SK-N-SH (cell line): ENCODE results near the gene MALT1. TPM values are rescaled to one million over a fixed set of nuclear protein-coding genes. Genes with fewer than 3 reads are reported as not detected.

Experiments used
- CTCF ChIA-PET: fragments of 300-600, 350-600 bp; formaldehyde crosslinking; extraction: SDS; loops from one replicate; lab custom pipeline; 2021; lab: Yijun Ruan, JAX
- POLR2A ChIA-PET: fragments of 350-600 bp; sonication (Branson Sonifier 250); formaldehyde crosslinking; extraction: SDS; loops from one replicate; lab custom pipeline; 2020; ENCODE audit warnings: antibody characterized with exemption, inconsistent platforms; lab: Yijun Ruan, JAX
- DNase-seq: peaks from one replicate; pipeline ENCODE4 v3.0.0; 2012
- H2AFZ ChIP-seq: fragments of 200-600 bp; sonication (generic); 2 replicates; pipeline ENCODE4 v1.8.1; 2016; ENCODE audit warnings: antibody characterized with exemption, mild to moderate bottlenecking, low read depth
- H3F3A ChIP-seq: fragments of 200-600 bp; sonication (generic); replicated peaks from 2 replicates; pipeline ENCODE3; 2016; ENCODE audit warnings: antibody characterized with exemption, mild to moderate bottlenecking; ENCODE audit not compliant: insufficient read depth
- H3K27ac ChIP-seq, 2 experiments: fragments of 200-500 bp in 1 of 2; fragments of 200-600 bp in 1 of 2; sonication (Bioruptor generic) in 1 of 2; sonication (generic), shearing (Covaris generic) in 1 of 2; 2 replicates each; pipeline versions ENCODE4 v1.5.1 to v1.6.1; 2014 to 2016; ENCODE audit warnings: low read depth in 2 of 2, inconsistent platforms in 1 of 2, low read length in 1 of 2, mild to moderate bottlenecking in 1 of 2, mixed read lengths in 1 of 2
- H3K27me3 ChIP-seq: fragments of 200-600 bp; sonication (generic), shearing (Covaris generic); 2 replicates; pipeline ENCODE4 v1.6.1; 2016; ENCODE audit warnings: mixed run types; ENCODE audit not compliant: insufficient read depth
- H3K36me3 ChIP-seq, 2 experiments: fragments of 200-500 bp in 1 of 2; fragments of 200-600 bp in 1 of 2; sonication (Bioruptor generic) in 1 of 2; sonication (generic) in 1 of 2; replicated peaks in 1 of 2; 2 replicates each; pipeline versions ENCODE3 to v1.5.1; 2014 to 2016; ENCODE audit warnings: low read length in 1 of 2, mild to moderate bottlenecking in 1 of 2; ENCODE audit not compliant: insufficient read depth in 2 of 2, control insufficient read depth in 1 of 2
- H3K4me1 ChIP-seq, 2 experiments: fragments of 200-500 bp in 1 of 2; fragments of 200-600 bp in 1 of 2; sonication (Bioruptor generic) in 1 of 2; sonication (generic), shearing (Covaris generic) in 1 of 2; 2 replicates each; pipeline versions ENCODE4 v1.5.1 to v1.6.1; 2014 to 2016; ENCODE audit warnings: low read depth in 1 of 2, low read length in 1 of 2, mixed run types in 1 of 2; ENCODE audit not compliant: insufficient read depth in 2 of 2, control insufficient read depth in 1 of 2
- H3K4me2 ChIP-seq: fragments of 200-600 bp; sonication (generic), shearing (Covaris generic); 2 replicates; pipeline ENCODE4 v1.6.1; 2017; ENCODE audit warnings: mixed run types
- H3K4me3 ChIP-seq, 2 experiments: fragments of 200-500 bp in 1 of 2; fragments of 200-600 bp in 1 of 2; sonication (Bioruptor generic) in 1 of 2; sonication (generic), shearing (Covaris generic) in 1 of 2; 2 replicates each; pipeline versions ENCODE4 v1.5.1 to v1.8.1; 2014 to 2016; ENCODE audit warnings: low read depth in 2 of 2, inconsistent platforms in 1 of 2, low read length in 1 of 2, mild to moderate bottlenecking in 1 of 2, mixed read lengths in 1 of 2, moderate library complexity in 1 of 2
- H3K79me2 ChIP-seq: fragments of 200-600 bp; sonication (generic); 2 replicates; pipeline ENCODE4 v1.8.1; 2017; ENCODE audit warnings: mild to moderate bottlenecking; ENCODE audit not compliant: insufficient read depth
- H3K9ac ChIP-seq: fragments of 200-600 bp; sonication (generic); 2 replicates; pipeline ENCODE4 v1.6.1; 2017; ENCODE audit warnings: mixed run types
- H3K9me2 ChIP-seq: fragments of 200-600 bp; sonication (generic); 2 replicates; pipeline ENCODE4 v1.6.1; 2017; ENCODE audit warnings: mixed run types
- H3K9me3 ChIP-seq: fragments of 200-600 bp; sonication (generic); 2 replicates; pipeline ENCODE4 v1.6.1; 2017; ENCODE audit warnings: mixed run types, mild to moderate bottlenecking, moderate library complexity
- H4K20me1 ChIP-seq: fragments of 200-600 bp; sonication (generic); 2 replicates; pipeline ENCODE4 v1.6.1; 2017; ENCODE audit warnings: mild to moderate bottlenecking, mixed run types; ENCODE audit not compliant: insufficient read depth
- CTCF ChIP-seq: fragments of 200-600 bp; sonication (generic); IDR thresholded peaks from 2 replicates; pipeline ENCODE4 v1.6.1; 2017; ENCODE audit warnings: antibody characterized with exemption, mild to moderate bottlenecking, moderate library complexity
- EZH2phosphoT487 ChIP-seq: fragments of 200-600 bp; sonication (generic); IDR thresholded peaks from 2 replicates; pipeline ENCODE4 v1.6.1; 2017; ENCODE audit warnings: low read depth, mixed run types, mild to moderate bottlenecking, antibody characterized with exemption, moderate library complexity, borderline replicate concordance
- FOXM1 ChIP-seq: IDR thresholded peaks from 2 replicates; pipeline ENCODE4 v1.4.0; 2012; ENCODE audit warnings: low read depth, mild to moderate bottlenecking
- GABPA ChIP-seq: IDR thresholded peaks from 2 replicates; pipeline ENCODE4 v1.4.0; 2012; ENCODE audit warnings: low read depth, mild to moderate bottlenecking
- GATA2 ChIP-seq: sonication (generic); formaldehyde crosslinking; IDR thresholded peaks from 2 replicates; pipeline ENCODE4 v1.5.0; 2020; ENCODE audit warnings: mild to moderate bottlenecking, missing genetic modification reagents
- IRF3 ChIP-seq: fragments of 150-350 bp; IDR thresholded peaks from 2 replicates; pipeline ENCODE4 v1.6.1; 2016; ENCODE audit warnings: mild to moderate bottlenecking, low read depth, low read length
- JUND ChIP-seq: IDR thresholded peaks from 2 replicates; pipeline ENCODE4 v1.4.0; 2012
- MAX ChIP-seq: IDR thresholded peaks from 2 replicates; pipeline ENCODE4 v1.4.0; 2012; ENCODE audit warnings: low read depth
- PBX3 ChIP-seq: IDR thresholded peaks from 2 replicates; pipeline ENCODE4; 2012
- POLR2AphosphoS5 ChIP-seq: IDR thresholded peaks from 2 replicates; pipeline ENCODE4 v1.6.1; 2012; ENCODE audit warnings: low read depth, low read length
- RAD21 ChIP-seq: IDR thresholded peaks from 2 replicates; pipeline ENCODE4 v1.6.1; 2012; ENCODE audit warnings: mild to moderate bottlenecking, low read length
- RFX5 ChIP-seq: IDR thresholded peaks from 2 replicates; pipeline ENCODE4 v1.6.1; 2012; ENCODE audit warnings: mild to moderate bottlenecking, improper control_type of control experiment, low read length
- RXRA ChIP-seq: IDR thresholded peaks from 2 replicates; pipeline ENCODE4 v1.4.0; 2012; ENCODE audit warnings: low read depth, mild to moderate bottlenecking, borderline replicate concordance
- TCF12 ChIP-seq: IDR thresholded peaks from 2 replicates; pipeline ENCODE4 v1.4.0; 2012
- WGBS: methylation state at CpG from one replicate; pipeline ENCODE4 v1.1.6; 2017; ENCODE audit warnings: low lambda C conversion rate; 5-methylcytosine and 5-hydroxymethylcytosine counted together
- polyA plus RNA-seq, 3 experiments: library from polyadenylated mRNA; depleted of rRNA; stranded (reverse); fragments of >200 nt; gene quantifications; 2 replicates each; pipeline ENCODE4 v1.2.3, GENCODE V29; 2012

Gene MALT1
- polyA plus RNA-seq, 1 of the 3 experiments (the other 2 are of a cell fraction), result 6.6 TPM

GRCh38 chr18:58788470-58788869, 117.2 kb downstream of the MALT1 start:
- Histone ChIP-seq H3K79me2 (no peaks in the 10 kb centered on the region), H3K4me3 (no peak overlapping the region), H3K9ac (no peak overlapping the region), H2AFZ (no peak overlapping the region), H4K20me1 (no peaks in the 10 kb centered on the region), H3K9me3 (no peaks in the 10 kb centered on the region), H3K4me1 (peaks cover 2 to 14% of the 10 kb centered on the region in 2 experiments; a peak in 2 of 4 replicates), H3K27ac (no peak overlapping the region), H3K4me2 (no peak overlapping the region), H3F3A (no peaks in the 10 kb centered on the region), H3K9me2 (no peaks in the 10 kb centered on the region), H3K36me3 (no peaks in the 10 kb centered on the region), H3K27me3 (no peaks in the 10 kb centered on the region)
- TF ChIP-seq GABPA, result no peak
- TF ChIP-seq RXRA, result no peak
- TF ChIP-seq TCF12, result no peak
- no peak for TF ChIP-seq MAX
- no peak for TF ChIP-seq CTCF
- TF ChIP-seq PBX3, result no peak
- TF ChIP-seq FOXM1, result no peak
- TF ChIP-seq RAD21, result no peak
- TF ChIP-seq RFX5, result no peak
- no peak for TF ChIP-seq POLR2AphosphoS5
- TF ChIP-seq EZH2phosphoT487, result no peak
- TF ChIP-seq JUND, result no peak
- TF ChIP-seq GATA2, result no peak
- no peak for TF ChIP-seq IRF3
- POLR2A ChIA-PET, result no interaction called here
- CTCF ChIA-PET, result interaction anchor here (0.7 to 1.9 kb wide), 4 partner anchors 20 to 282 kb away, joined by 3 to 5 read pairs (median 4); no protein-coding TSS in a partner anchor
- DNase-seq, result no peak
- WGBS, result 73% methylated on average over 2 of the region's 3 CpGs
